ENCODE measurements around the gene CLDN1. TPM values are rescaled to one million over a fixed set of nuclear protein-coding genes. Genes with fewer than 3 reads are reported as not detected.
A peak's percentile ranks its signal among the peaks of the same experiment; 100 is the strongest.

The CLDN1 gene
- total and polyA plus RNA-seq, 2 of the 4 experiments (the other 2 are of a cell fraction), result 4.7 to 7.3 TPM

DNA sequence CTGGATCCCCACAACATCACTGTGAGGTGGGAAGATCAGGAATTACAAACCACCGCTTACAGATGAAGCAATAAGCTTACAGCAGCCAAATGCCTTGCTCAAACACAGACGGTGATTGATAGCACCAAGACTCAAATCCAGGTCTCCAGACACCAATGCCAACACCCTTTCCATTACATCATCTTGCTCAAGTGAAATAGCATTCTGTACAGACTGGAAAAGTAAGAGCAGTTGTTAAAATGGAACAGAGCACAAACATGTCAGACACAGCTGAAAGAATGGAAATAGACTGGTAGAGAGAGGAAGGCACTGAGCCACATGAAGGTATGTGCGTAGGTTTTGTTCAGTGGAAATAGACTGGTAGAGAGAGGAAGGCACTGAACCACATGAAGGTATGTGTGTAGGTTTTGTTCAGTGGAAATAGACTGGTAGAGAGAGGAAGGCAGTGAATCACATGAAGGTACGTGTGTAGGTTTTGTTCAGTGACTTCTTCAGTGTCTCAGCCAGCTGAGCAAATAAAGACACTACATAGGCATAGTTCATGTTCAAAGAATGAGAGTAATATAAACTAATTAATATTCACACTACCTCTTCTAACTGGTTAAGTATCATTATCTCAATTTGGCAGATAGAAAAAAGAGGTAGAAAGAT is 15.6 kb downstream of the CLDN1 start:
- H4K8ac ChIP-seq (ENCODE audit: low read depth in 2 of 2, low read length in 2 of 2), result no peak overlapping the region
- DNase-seq, result peak; percentile 47
- peak overlapping the region; percentile 35; the same call in 1 of the 2 replicates for H2BK120ac ChIP-seq (ENCODE audit: low read depth, low read length)
- H3K14ac ChIP-seq (replicated peaks; ENCODE audit: low read depth, low read length), result peak overlapping the region; percentile 25; the same call in 1 of the 2 replicates
- peak overlapping the region; percentile 54; the same call in 1 of the 2 replicates for H3K23ac ChIP-seq (ENCODE audit: low read depth, low read length)
- H3K4me2 ChIP-seq (ENCODE audit: low read depth, low read length), result no peak overlapping the region
- H4K5ac ChIP-seq (ENCODE audit: low read depth, low read length), result no peak overlapping the region
- dilution Hi-C loops (cut with HindIII; ENCODE audit: low sequenced_read_pairs, unreplicated experiment) (no loop called here), in situ Hi-C loops (cut with MboI; ENCODE audit: low sequenced_read_pairs) (no loop called here), intact Hi-C loops (cut with micrococcal nuclease) (no loop called here)
- ChIA-PET POLR2A (ENCODE audit: unreplicated experiment) (no interaction called here), CTCF (interaction anchor here (0.6 kb wide), 1 partner anchor 177 kb away, joined by 3 read pairs; no protein-coding TSS in a partner anchor)
- no peak overlapping the region for H2AFZ ChIP-seq (replicated peaks; ENCODE audit: low read length, poor library complexity)
- H2BK15ac ChIP-seq (ENCODE audit: low read depth, low read length), result no peak overlapping the region
- BruUV-seq (replicated peaks), result TSS peak; percentile 64
- ATAC-seq (ENCODE audit: low read depth), result no peak
- no peak overlapping the region for H4K91ac ChIP-seq (ENCODE audit: insufficient read depth, low read depth, low read length)
- H3K79me1 ChIP-seq (ENCODE audit: low read depth in 1 of 2, low read length in 2 of 2), result peaks cover 0 to 6% of the 10 kb centered on the region in 2 experiments; a peak in 1 of 4 replicates
- H3K56ac ChIP-seq (ENCODE audit: extremely low read depth, insufficient read depth, low read length), result no peak overlapping the region
- no peak overlapping the region for H3K4ac ChIP-seq (ENCODE audit: low read depth, low read length)
- H2AK5ac ChIP-seq (ENCODE audit: low read depth, low read length), result peak overlapping the region; percentile 43; the same call in 1 of the 2 replicates
- peak overlapping the region; percentile 27; the same call in 1 of the 2 replicates for H2BK20ac ChIP-seq (ENCODE audit: low read depth, low read length)
- H2AK9ac ChIP-seq (replicated peaks; ENCODE audit: low read depth, low read length, poor library complexity), result no peak overlapping the region
- TF ChIP-seq MAFK (IDR thresholded peaks at IDR 0.05; ENCODE audit: low read depth, low read length) (no peak), CEBPB (IDR thresholded peaks at IDR 0.05; ENCODE audit: low read depth, low read length) (peak; percentile 52; the same call in 1 of the 2 replicates), RAD21 (IDR thresholded peaks at IDR 0.05; ENCODE audit: low read length) (no peak), MAZ (IDR thresholded peaks at IDR 0.05; ENCODE audit: borderline replicate concordance, low read depth, low read length) (no peak), RFX5 (IDR thresholded peaks at IDR 0.05; ENCODE audit: low read depth, low read length) (no peak), ELK1 (IDR thresholded peaks at IDR 0.05; ENCODE audit: borderline replicate concordance, low read depth, low read length) (no peak)
- TF ChIP-seq, protein P1, sequence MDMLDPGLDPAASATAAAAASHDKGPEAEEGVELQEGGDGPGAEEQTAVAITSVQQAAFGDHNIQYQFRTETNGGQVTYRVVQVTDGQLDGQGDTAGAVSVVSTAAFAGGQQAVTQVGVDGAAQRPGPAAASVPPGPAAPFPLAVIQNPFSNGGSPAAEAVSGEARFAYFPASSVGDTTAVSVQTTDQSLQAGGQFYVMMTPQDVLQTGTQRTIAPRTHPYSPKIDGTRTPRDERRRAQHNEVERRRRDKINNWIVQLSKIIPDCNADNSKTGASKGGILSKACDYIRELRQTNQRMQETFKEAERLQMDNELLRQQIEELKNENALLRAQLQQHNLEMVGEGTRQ (IDR thresholded peaks at IDR 0.05; ENCODE audit: low read depth, low read length), result no peak
- no peak overlapping the region for H3K18ac ChIP-seq (ENCODE audit: low read depth, low read length)
- WGBS, 2 experiments (ENCODE audit: extremely low coverage in 2 of 2, insufficient read length in 1 of 2), result 100% methylated on average over 1 of the region's 4 CpGs; no CpG with 5 or more reads in 1 of the 2 experiments
- no peaks in the 10 kb centered on the region for H4K20me1 ChIP-seq (ENCODE audit: insufficient read depth, low read length)
- no peak overlapping the region for H3K27ac ChIP-seq (ENCODE audit: insufficient read depth, low read length)
- no peak overlapping the region for H2BK5ac ChIP-seq (ENCODE audit: low read depth, low read length, poor library complexity, severe bottlenecking)
- no peaks in the 10 kb centered on the region for H3K27me3 ChIP-seq (ENCODE audit: control insufficient read depth, insufficient read depth, low read length)
- H3K4me3 ChIP-seq (ENCODE audit: insufficient read depth, low read depth, low read length), result no peak overlapping the region
- no peaks in the 10 kb centered on the region for H3K9me3 ChIP-seq (ENCODE audit: control insufficient read depth, insufficient read depth, low read length)
- no peak overlapping the region for H3K9ac ChIP-seq (ENCODE audit: low read depth, low read length)
- peaks cover 4% of the 10 kb centered on the region; the same call in 1 of the 2 replicates for H3K9me1 ChIP-seq (ENCODE audit: insufficient read depth, low read length)
- peaks cover 3% of the 10 kb centered on the region for H3K4me1 ChIP-seq (ENCODE audit: control insufficient read depth, insufficient read depth, low read length)
- no peaks in the 10 kb centered on the region; the same call in 1 of the 2 replicates for H3K36me3 ChIP-seq (ENCODE audit: control insufficient read depth, insufficient read depth, low read length)

Measured in IMR-90 (cell line).